ENCODE measurements around the gene KIRREL1. TPM values are rescaled to one million over a fixed set of nuclear protein-coding genes. Genes with fewer than 3 reads are reported as not detected.

KIRREL1 gene
- total and polyA plus RNA-seq, 2 of the 8 experiments (the other 6 are each of a cell fraction or from before 2014, with no cell fraction given) = 14.2 to 39.0 TPM

DNA sequence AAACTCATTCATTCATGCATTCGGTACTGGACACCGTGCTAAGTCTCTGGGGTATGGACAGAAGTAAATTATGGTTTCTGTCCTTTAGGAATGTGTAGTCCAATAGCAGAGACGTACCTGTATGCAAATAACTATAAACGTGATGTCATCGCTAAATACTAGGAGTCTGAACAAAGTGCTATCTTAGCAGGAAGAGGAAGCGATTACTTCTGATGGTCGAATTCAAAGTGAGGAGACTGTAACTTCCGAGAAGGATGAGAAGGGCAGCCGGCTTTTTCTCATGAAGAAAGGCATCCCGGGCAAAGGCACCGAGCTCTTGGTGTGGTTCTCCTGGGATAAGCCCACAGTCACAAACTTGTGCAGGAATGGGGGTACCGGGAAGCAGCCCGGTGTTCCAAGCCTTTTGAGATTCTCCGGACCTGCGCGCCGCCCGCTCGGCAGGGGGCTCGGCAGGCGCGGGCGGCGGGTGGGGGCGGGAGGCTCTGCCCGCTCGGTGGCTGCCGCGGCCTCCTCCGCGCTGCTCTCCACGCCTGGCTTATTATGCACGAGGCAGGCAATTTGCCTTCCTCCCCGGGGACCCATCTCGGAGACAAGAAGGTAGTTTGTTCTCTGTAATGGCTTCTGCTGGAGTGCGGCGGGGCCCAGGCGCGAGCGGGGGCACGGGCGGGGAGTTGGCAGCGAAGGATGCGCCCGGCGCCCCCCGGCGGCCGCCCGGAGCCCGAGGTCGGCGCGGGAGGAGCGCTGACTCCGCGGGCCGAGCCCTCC, 119.7 kb downstream of the KIRREL1 start:
- Histone ChIP-seq H3K4ac (replicated peaks; ENCODE audit: insufficient read length, low read depth, low read length) (no peak overlapping the region), H2BK120ac (replicated peaks; ENCODE audit: low read depth, low read length) (no peak overlapping the region), H3K27me3 (replicated peaks in 1 of 4; ENCODE audit: control insufficient read depth in 3 of 4, extremely low read depth in 1 of 4, insufficient read depth in 3 of 4, low read length in 3 of 4) (peaks cover 0 to 16% (median 8%) of the 10 kb centered on the region in 4 experiments; a peak in 6 of 7 replicates), H3K4me3 (ENCODE audit: extremely low read depth in 1 of 4, insufficient read depth in 2 of 4, low read depth in 3 of 4, low read length in 4 of 4) (peak overlapping the region; percentile 37 to 84 (median 68)), H3K4me1 (replicated peaks in 1 of 4; ENCODE audit: control insufficient read depth in 3 of 4, insufficient read depth in 4 of 4, low read length in 3 of 4) (peaks cover 0 to 10% (median 2%) of the 10 kb centered on the region in 4 experiments; a peak in 5 of 7 replicates), H2AFZ (ENCODE audit: low read length) (peak overlapping the region; percentile 60; the same call in 1 of the 2 replicates), H2BK20ac (ENCODE audit: low read length) (no peak overlapping the region; the same call in 1 of the 2 replicates), H4K20me1 (replicated peaks in 1 of 2; ENCODE audit: control insufficient read depth in 1 of 2, insufficient read depth in 2 of 2, low read length in 2 of 2) (no peaks in the 10 kb centered on the region), H3K79me2 (ENCODE audit: control insufficient read depth in 1 of 2, insufficient read depth in 2 of 2, low read length in 2 of 2) (no peaks in the 10 kb centered on the region), H2BK5ac (ENCODE audit: low read depth, low read length) (peak overlapping the region; percentile 75; the same call in 1 of the 2 replicates), H3K18ac (ENCODE audit: extremely low read depth, low read length) (peak overlapping the region; percentile 62; the same call in 1 of the 2 replicates), H3K9ac (replicated peaks in 1 of 4; ENCODE audit: extremely low read depth in 1 of 4, low read depth in 3 of 4, low read length in 3 of 4) (no peak overlapping the region), H3K79me1 (ENCODE audit: low read depth, low read length) (no peaks in the 10 kb centered on the region), H3K36me3 (ENCODE audit: control insufficient read depth in 2 of 4, insufficient read depth in 4 of 4, low read length in 3 of 4) (no peaks in the 10 kb centered on the region), H3K56ac (replicated peaks; ENCODE audit: insufficient read length, low read depth, low read length) (no peak overlapping the region), H3K14ac (ENCODE audit: insufficient read length) (no peak overlapping the region), H3K27ac (ENCODE audit: low read depth, low read length) (no peak overlapping the region; the same call in 1 of the 2 replicates), H3K9me3 (ENCODE audit: insufficient read depth in 2 of 2, low read depth in 1 of 2, low read length in 1 of 2) (no peaks in the 10 kb centered on the region), H3K4me2 (ENCODE audit: insufficient read depth in 1 of 2, low read depth in 2 of 2, low read length in 2 of 2) (peak overlapping the region; percentile 59 to 81), H4K5ac (ENCODE audit: insufficient read length, low read depth, low read length) (peak overlapping the region; percentile 66), H3K23ac (ENCODE audit: insufficient read length) (no peak overlapping the region), H3K23me2 (ENCODE audit: low read depth, low read length) (peaks cover 1% of the 10 kb centered on the region; the same call in 1 of the 2 replicates), H2BK15ac (ENCODE audit: low read length) (no peak overlapping the region), H4K91ac (replicated peaks; ENCODE audit: insufficient read length, low read length) (no peak overlapping the region), H2AK5ac (ENCODE audit: low read depth, low read length) (no peak overlapping the region), H2BK12ac (ENCODE audit: low read depth, low read length) (no peak overlapping the region), H4K8ac (ENCODE audit: extremely low read depth, insufficient read depth, low read length) (no peak overlapping the region)
- ChIA-PET CTCF (ENCODE audit: partially characterized antibody) (interaction anchor here (1.1 to 38.2 kb wide), 10 partner anchors 2 to 131 kb away, joined by 3 to 2918 read pairs (median 7); partner anchors contain the start of gene KIRREL1), POLR2A (ENCODE audit: partially characterized antibody) (interaction anchor here (1.2 to 1.6 kb wide), 5 partner anchors 9 to 123 kb away, joined by 3 to 7 read pairs (median 5); no protein-coding TSS in a partner anchor)
- 15% methylated on average over 25 of the region's 58 CpGs; no CpG with 5 or more reads in 1 of the 2 experiments for whole genome bisulfite sequencing, 2 experiments (ENCODE audit: extremely low coverage in 1 of 2, insufficient coverage in 1 of 2, insufficient read length in 1 of 2, insufficient replicate concordance in 2 of 2, low coverage in 1 of 2, low lambda C conversion rate in 2 of 2, missing lambda C conversion rate in 1 of 2)
- no peak for FAIRE-seq
- peak in 1 of 2 experiments; percentile 79 for DNase-seq (ENCODE audit: low read depth in 1 of 2, low spot score in 2 of 2)
- TF ChIP-seq EGR1 (IDR thresholded peaks at IDR 0.05; ENCODE audit: borderline replicate concordance, low read depth, low read length) (0 out of 2 replicates have a peak, but pooled peaks have one; percentile 21), SIN3A (conservative IDR thresholded peaks at IDR 0.05 in 1 of 2, IDR thresholded peaks at IDR 0.05 in 1 of 2; ENCODE audit: low read depth in 1 of 2, low read length in 2 of 2) (no peak), PHF8 (conservative IDR thresholded peaks at IDR 0.05; ENCODE audit: low read depth, low read length) (peak; percentile 46; the same call in 1 of the 2 replicates), SAP30 (IDR thresholded peaks at IDR 0.05; ENCODE audit: insufficient read depth, insufficient replicate concordance, low read length) (no peak), GABPA (IDR thresholded peaks at IDR 0.05; ENCODE audit: borderline replicate concordance, insufficient read depth, low read length) (0 out of 2 replicates have a peak, but pooled peaks have one; percentile 36), RBBP5 (IDR thresholded peaks at IDR 0.05; ENCODE audit: borderline replicate concordance, low read depth, low read length) (peak; percentile 77; the same call in 1 of the 2 replicates)
- TF ChIP-seq, protein P1, sequence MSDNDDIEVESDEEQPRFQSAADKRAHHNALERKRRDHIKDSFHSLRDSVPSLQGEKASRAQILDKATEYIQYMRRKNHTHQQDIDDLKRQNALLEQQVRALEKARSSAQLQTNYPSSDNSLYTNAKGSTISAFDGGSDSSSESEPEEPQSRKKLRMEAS (IDR thresholded peaks at IDR 0.05) = peak; percentile 21; the same call in 1 of the 2 replicates
